ENCODE results near the gene TBC1D9. TPM values are rescaled to one million over a fixed set of nuclear protein-coding genes. Genes with fewer than 3 reads are reported as not detected.
A peak's percentile ranks its signal among the peaks of the same experiment; 100 is the strongest.
"Not testable (repeated sequence)": the region's sequence is repeated elsewhere in the genome, so short reads cannot be mapped to it uniquely, and the experiment has no call there.

TBC1D9 gene
- total RNA-seq, 1 experiment from 2014 or later, result 29.0 TPM

DNA sequence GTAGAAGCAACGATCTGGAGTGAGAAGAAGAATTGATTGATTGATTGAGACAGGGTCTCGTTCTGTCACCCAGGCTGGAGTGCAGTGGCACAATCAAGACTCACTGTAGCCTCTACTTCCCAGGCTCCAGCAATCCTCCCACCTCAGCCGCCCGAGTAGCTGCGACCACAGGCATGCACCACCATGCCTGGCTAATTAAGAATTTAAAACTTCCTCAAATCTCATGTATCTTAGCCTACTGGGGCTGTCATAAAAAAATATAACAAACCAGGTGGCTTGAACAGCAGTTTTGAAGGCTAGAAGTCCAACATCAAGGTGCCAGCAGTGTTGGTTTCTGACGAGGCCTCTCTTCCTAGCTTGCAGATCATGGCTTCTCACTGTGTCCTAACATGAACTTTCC, 18.3 kb upstream of the TBC1D9 start:
- no peaks in the 10 kb centered on the region for H3K9me3 ChIP-seq (replicated peaks)
- peak overlapping the region; percentile 19; the same call in 1 of the 2 replicates for H3K27ac ChIP-seq
- DNase-seq, result peak; percentile 22 to 38
- peaks cover 8% of the 10 kb centered on the region for H3K4me1 ChIP-seq
- no peaks in the 10 kb centered on the region for H3K27me3 ChIP-seq
- H3K4me3 ChIP-seq, result no peak overlapping the region
- no peaks in the 10 kb centered on the region for H3K36me3 ChIP-seq

DNA sequence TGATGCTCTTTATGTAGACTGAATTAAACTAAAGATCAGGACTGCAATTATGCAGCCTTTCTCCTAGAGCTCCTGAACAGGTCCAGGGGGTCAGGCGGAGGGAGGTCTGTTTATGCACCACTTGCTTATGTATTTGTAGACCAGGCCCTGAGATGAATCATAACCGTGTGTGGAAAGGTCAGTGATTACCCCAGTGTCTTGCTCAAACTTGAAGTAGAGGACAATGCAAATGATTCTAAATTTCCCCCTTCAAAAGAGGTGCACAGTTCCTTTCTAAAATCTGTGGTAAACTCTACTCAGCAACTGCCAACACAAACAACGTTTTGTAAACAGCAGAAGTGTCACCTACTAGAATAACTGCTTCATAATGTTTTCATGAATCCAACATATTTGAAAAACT, 13.0 kb upstream of the TBC1D9 start:
- Histone ChIP-seq H3K36me3 (no peaks in the 10 kb centered on the region), H3K9me3 (replicated peaks) (no peaks in the 10 kb centered on the region), H3K27ac (no peak overlapping the region), H3K27me3 (no peaks in the 10 kb centered on the region), H3K4me3 (no peak overlapping the region), H3K4me1 (peaks cover 1% of the 10 kb centered on the region)
- DNase-seq, result no peak

DNA sequence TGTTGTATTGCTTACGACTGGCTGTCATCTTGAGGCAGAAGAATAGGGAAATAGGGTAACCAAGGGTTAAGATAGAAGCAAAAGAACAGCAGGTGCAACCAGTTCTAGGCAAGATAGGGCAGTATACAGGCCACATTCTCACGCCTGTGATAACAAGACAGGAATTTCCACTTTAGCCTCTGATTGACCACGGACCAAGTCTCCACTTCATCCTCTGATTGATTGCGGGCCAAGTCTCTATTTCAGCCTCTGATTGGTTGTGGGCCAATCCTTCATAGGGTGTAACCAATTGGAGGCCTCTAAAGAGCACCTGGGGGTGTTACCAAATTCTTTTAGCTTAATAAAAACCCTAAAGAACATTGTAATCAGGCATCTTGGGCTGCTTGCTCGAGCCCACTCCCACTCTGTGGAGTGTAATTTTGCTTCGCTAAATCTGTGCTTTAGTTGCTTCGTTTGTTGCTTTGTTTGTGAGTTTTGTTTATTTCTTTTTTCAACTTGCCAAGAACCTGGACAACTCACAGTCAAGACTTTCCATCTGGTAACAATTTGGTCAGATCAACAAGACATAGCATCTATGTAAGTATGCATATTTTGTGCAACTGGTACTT, 8.7 kb upstream of the TBC1D9 start:
- Histone ChIP-seq H3K36me3 (no peaks in the 10 kb centered on the region), H3K27me3 (no peaks in the 10 kb centered on the region), H3K27ac (no peak overlapping the region), H3K4me3 (no peak overlapping the region), H3K9me3 (replicated peaks) (no peaks in the 10 kb centered on the region), H3K4me1 (no peaks in the 10 kb centered on the region)
- peak; percentile 19 to 45 for DNase-seq

DNA sequence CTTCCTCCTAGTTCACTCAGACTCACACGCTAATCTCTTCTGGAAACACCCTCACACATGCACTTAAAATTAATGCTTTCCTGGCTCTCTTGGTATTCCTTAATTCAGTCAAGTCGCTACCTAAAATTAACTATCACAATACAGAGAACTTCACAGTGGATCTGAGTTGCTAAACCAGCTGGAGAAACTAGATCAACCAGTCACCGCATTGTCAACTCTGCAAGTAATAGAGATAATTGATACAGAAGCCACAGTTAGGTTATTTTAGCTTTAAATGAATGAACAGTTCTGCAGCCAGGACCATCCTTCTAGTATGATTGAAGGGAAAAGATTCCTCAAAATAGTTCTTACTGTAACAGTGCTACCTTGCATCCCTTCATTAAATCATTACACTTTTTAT, 6.0 kb upstream of the TBC1D9 start:
- H3K27me3 ChIP-seq, result no peaks in the 10 kb centered on the region
- no peak for DNase-seq
- no peak overlapping the region for H3K4me3 ChIP-seq
- H3K36me3 ChIP-seq, result no peaks in the 10 kb centered on the region
- no peak overlapping the region for H3K27ac ChIP-seq
- no peaks in the 10 kb centered on the region for H3K9me3 ChIP-seq (replicated peaks)
- H3K4me1 ChIP-seq, result peaks cover 8% of the 10 kb centered on the region

DNA sequence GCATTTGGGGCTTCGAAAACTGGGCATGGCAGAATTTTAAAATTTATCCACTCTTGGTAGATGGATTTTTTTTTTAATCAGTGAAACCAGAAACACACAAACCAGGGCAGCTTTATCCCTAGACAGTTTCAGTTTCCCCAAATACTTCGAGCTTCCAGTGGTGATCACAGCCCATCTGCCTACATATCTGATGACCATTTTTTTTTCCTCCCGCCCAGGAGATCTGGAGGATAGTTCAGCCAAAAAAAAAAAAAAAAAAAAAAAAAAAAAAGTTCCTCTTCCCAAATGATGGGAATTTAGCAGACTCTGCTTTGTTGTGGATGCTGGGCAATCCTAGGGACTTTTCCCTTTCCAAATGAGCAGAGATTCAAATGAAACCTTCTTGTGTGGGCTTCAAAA, 1.0 kb upstream of the TBC1D9 start:
- DNase-seq, result no peak
- Histone ChIP-seq H3K27me3 (no peaks in the 10 kb centered on the region), H3K27ac (peak overlapping the region; percentile 98), H3K4me3 (peak overlapping the region; percentile 79), H3K4me1 (peaks cover 8% of the 10 kb centered on the region), H3K36me3 (no peaks in the 10 kb centered on the region), H3K9me3 (replicated peaks) (no peaks in the 10 kb centered on the region)

DNA sequence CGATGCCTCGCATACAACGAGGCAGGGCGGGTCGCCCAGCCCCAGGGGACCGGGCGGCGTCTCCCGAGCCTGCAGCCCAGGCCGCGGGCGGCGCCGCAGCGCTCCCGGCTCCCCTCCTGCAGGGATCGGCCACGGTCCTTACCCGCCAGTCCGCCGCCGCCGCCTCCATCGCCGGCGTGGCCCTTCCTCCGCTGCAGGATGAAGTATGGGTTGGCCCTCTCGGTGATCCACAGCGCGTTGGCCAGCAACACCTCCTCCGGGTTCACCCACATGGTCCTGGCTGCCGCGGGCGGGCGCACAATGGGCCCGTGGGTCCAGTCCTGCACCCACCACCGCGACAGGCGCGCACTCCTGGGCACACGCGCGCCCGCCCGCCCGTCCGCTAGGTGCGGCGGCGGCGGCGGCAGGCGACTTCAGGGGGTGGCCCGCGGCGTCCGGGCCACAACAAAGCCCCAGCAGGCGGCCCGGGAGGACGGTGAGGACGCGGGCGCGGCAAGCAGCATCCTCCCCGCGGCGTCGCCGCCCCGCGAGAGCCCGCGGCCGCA, 339 bp downstream of the TBC1D9 start:
- Histone ChIP-seq H3K27me3 (no peaks in the 10 kb centered on the region), H3K27ac (peak overlapping the region; percentile 98), H3K4me1 (peaks cover 8% of the 10 kb centered on the region), H3K4me3 (peak overlapping the region; percentile 79), H3K36me3 (peaks cover 5% of the 10 kb centered on the region), H3K9me3 (replicated peaks) (peaks cover 2% of the 10 kb centered on the region; the same call in 1 of the 2 replicates)
- peak; percentile 54 to 61 for DNase-seq

DNA sequence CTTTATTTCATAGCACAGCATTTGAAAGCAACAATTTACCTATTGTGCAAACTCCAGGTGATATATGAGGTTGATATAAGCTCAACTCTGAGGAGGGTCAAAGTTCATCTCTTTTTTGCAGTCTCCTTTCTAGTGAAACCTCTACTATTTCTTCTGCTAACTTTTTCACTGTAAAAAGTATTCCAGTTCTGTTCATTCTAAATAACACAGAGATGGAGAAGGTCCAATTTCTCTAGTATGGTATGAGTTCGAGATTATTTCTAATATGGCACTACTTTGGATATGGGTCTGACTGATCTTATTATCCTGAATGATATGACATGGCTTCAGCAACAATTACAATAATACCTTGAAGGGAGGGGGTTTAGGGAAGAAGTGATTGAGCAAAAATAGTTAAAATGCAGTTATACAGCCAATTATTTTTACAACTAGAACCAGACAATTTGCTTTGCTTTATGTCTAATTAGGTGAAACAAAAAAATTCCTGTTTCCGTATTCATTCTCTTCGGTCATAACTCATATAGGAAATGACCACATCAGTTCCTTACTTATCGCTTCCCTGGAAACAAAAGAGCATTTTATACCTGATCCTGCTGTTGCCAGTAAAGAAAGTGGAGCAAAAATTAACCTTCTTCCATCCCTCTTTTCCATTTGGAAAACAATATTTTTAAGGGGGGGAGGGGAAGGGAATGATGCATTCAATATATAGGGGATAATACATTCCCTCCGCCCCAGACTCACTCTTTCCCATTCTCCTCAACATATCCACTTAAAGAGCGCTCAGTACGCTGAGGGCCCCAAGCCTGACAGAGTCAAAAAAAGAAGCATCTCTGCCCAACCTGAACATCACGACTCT, 1.0 kb downstream of the TBC1D9 start:
- DNase-seq, result no peak

DNA sequence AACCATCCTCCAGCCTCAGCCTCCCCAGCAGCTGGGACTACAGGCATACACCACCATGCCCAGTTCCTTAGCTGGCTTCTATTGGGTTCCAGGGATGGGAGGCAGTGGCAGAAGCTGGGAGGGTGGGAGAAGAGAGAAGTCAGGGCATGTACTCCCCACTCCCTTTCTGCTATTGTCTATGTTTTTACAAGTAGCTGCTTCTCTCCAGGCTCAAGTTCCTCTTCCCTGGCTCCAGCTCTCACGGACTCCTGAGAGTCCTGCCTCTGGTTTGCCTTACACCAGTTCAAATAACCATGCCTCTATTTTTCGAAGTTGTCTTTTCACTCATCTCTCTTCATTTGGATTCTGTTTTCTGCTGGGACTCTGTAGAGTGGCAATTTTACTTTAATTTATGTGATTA, 2.9 kb downstream of the TBC1D9 start:
- Histone ChIP-seq H3K9me3 (replicated peaks) (peaks cover 11% of the 10 kb centered on the region; the same call in 1 of the 2 replicates), H3K4me1 (peaks cover 7% of the 10 kb centered on the region), H3K36me3 (peaks cover 21% of the 10 kb centered on the region), H3K4me3 (no peak overlapping the region), H3K27ac (no peak overlapping the region), H3K27me3 (no peaks in the 10 kb centered on the region)
- no peak for DNase-seq

More for the DNA sequence above, 1.0 kb downstream of the TBC1D9 start:
- H3K4me3 ChIP-seq, result peak overlapping the region; percentile 79
- H3K27ac ChIP-seq, result peak overlapping the region; percentile 98
- peaks cover 8% of the 10 kb centered on the region for H3K4me1 ChIP-seq
- H3K9me3 ChIP-seq (replicated peaks), result peaks cover 6% of the 10 kb centered on the region; the same call in 1 of the 2 replicates
- H3K27me3 ChIP-seq, result no peaks in the 10 kb centered on the region
- peaks cover 12% of the 10 kb centered on the region for H3K36me3 ChIP-seq

DNA sequence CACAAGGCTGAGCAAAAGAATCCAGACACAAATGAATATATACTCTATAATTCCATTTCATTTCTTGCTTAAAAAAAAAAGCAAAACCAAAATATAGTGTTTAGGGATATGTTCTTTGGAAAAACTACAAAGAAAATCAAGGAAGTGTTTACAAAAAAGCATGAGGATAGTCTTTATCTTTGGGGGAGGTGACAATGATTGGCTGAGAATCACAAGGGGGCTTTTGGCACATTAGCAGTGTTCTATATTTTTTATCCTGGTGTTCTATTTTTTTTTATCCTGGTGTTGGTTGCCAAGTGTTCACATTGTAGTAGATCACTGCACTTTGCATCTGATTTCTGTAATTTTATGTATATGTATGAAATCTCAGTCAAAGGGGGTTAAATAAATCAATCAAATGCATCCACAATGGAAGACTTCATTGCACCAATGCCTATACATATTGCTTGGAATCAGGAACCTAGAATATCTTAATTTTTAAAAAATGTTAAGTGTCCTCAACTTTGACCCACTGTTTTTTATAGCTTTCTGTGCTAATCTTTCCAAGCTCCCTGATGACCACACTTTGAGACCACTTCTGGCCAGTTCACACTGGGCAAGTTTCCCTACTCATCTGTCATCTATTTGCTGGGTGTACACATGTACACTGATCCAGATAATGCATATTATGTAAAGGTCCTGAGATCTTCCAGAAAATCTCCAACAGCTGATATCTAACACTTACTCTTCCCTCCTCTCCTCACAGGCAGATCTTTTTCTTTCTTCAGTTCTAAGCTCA, 3.7 kb downstream of the TBC1D9 start:
- no peak for DNase-seq
- Histone ChIP-seq H3K36me3 (peaks cover 21% of the 10 kb centered on the region), H3K27ac (no peak overlapping the region), H3K27me3 (no peaks in the 10 kb centered on the region), H3K4me3 (no peak overlapping the region), H3K4me1 (no peaks in the 10 kb centered on the region), H3K9me3 (replicated peaks) (peaks cover 16% of the 10 kb centered on the region; the same call in 1 of the 2 replicates)

DNA sequence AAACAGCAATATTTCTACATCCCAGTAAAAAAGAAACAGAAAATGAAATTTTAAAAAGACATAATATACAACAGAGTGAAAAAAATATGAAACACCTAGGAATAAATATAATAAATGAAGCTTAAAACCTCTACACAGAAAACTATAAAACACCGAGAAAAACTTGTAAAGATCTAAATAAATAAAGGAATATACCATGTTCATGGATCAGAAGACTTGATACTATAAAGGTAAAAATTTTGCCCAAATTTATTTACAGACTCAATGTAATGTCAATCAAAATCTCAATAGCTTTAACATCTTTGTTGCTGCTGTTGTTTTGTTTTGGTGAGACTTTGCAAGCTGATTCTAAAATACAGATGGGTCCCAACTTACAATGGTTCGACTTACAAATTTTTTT, 5.7 kb downstream of the TBC1D9 start:
- H3K27me3 ChIP-seq, result no peaks in the 10 kb centered on the region
- H3K4me3 ChIP-seq, result no peak overlapping the region
- H3K27ac ChIP-seq, result no peak overlapping the region
- no peaks in the 10 kb centered on the region for H3K4me1 ChIP-seq
- no peak for DNase-seq
- H3K9me3 ChIP-seq (replicated peaks), result peaks cover 16% of the 10 kb centered on the region; the same call in 1 of the 2 replicates
- H3K36me3 ChIP-seq, result peaks cover 21% of the 10 kb centered on the region

DNA sequence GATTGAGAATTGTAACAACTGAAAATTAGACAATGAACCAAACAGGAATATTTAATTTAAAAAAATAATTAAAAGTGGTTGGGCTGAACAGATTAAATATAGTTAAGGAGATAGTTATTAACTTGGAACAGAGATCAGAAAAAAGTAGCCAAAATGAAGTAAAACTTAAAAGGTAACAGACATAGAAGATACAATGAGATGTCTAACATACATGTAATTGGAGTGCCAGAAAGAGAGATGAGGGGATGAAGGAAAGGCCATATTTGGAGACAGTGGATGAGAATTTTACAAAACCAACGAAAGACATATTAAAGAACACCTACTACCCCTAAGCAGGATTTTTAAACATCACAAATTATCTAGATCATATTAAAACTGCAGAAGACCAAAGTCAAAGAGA, 8.0 kb downstream of the TBC1D9 start:
- peaks cover 16% of the 10 kb centered on the region; the same call in 1 of the 2 replicates for H3K9me3 ChIP-seq (replicated peaks)
- H3K36me3 ChIP-seq, result peaks cover 21% of the 10 kb centered on the region
- no peaks in the 10 kb centered on the region for H3K27me3 ChIP-seq
- H3K4me1 ChIP-seq, result peaks cover 9% of the 10 kb centered on the region
- DNase-seq, result no peak
- no peak overlapping the region for H3K27ac ChIP-seq
- no peak overlapping the region for H3K4me3 ChIP-seq

DNA sequence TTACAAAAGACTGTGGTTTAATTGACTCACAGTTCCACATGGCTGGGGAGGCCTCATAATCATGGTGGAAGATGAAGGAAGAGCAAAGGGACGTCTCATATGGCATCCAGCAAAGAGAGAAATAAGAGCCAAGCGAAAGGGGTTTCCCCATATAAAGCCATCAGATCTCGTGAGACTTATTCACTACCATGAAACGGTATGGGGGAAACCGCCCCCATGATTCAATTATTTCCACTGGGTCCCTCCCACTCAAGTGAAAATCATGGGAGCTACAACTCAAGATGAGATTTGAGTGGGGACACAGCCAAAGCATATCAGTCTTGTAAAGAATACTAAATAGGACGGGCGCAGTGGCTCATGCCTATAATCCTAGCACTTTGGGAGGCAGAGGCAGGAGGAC, 9.6 kb downstream of the TBC1D9 start:
- peaks cover 16% of the 10 kb centered on the region; the same call in 1 of the 2 replicates for H3K9me3 ChIP-seq (replicated peaks)
- peaks cover 23% of the 10 kb centered on the region for H3K4me1 ChIP-seq
- peaks cover 21% of the 10 kb centered on the region for H3K36me3 ChIP-seq
- H3K27ac ChIP-seq, DNase-seq, H3K27me3 ChIP-seq, H3K4me3 ChIP-seq: not testable (repeated sequence)

DNA sequence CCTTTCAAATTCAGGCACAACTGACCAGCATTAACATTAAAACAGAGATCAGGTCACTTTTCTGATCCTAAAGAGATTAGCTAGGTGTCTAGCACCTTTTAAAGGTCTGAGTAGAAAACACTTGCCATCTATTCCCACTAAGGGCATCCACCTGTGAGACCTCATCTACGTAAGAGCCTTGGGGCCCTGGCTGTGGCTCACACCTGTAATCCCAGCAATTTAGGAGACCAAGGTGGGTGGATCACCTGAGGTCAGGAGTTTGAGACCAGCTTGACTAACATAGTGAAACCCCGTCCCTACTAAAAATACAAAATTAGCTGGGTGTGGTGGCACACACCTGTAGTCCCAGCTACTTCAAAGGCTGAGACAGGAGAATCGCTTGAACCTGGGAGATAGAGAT, 11.8 kb downstream of the TBC1D9 start:
- Histone ChIP-seq H3K36me3 (peaks cover 5% of the 10 kb centered on the region; the same call in 1 of the 2 replicates), H3K27ac (peak overlapping the region; percentile 96)

DNA sequence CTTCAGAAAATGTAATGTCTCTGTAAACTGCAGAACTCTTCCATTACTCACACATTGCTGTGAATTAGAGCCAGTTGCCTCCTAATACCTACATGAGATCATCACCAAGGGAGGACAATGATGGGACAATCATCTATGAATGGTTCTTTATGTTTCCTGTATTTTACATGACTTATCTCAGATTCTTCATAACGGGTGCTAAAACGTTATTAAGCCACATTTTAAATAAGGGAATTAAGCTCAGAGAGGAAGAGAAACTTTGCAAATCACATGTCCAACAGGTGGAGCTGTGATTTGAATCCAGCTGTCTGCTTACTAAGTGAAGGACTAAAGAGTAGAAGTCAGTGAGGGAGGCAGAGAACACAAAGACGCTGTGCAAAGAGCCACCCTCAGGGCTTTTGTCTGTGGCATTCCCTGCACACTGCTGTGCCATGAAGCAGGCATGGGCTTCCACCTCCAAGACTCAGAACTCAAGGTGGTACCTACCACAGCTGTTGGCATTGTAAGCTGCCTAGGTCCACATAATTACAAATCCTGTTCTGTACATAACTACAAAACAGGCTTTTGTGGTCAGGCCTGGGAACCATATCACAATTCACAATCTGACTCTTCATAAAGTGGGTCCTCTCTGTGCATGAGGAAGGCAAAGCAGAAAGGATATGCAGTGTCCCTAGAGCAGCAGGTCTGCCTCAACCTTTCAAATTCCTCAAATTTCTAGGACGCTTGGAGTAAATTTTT, 12.8 kb downstream of the TBC1D9 start:
- peak; percentile 85 to 93 for DNase-seq
- Histone ChIP-seq H3K27me3 (no peaks in the 10 kb centered on the region), H3K27ac (peak overlapping the region; percentile 96)

More for the DNA sequence above, 11.8 kb downstream of the TBC1D9 start:
- no peaks in the 10 kb centered on the region for H3K27me3 ChIP-seq
- peaks cover 41% of the 10 kb centered on the region for H3K4me1 ChIP-seq
- no peak overlapping the region for H3K4me3 ChIP-seq
- H3K9me3 ChIP-seq (replicated peaks), result peaks cover 10% of the 10 kb centered on the region; the same call in 1 of the 2 replicates
- DNase-seq, result no peak

More for the DNA sequence above, 12.8 kb downstream of the TBC1D9 start:
- Histone ChIP-seq H3K36me3 (no peaks in the 10 kb centered on the region), H3K4me1 (peaks cover 41% of the 10 kb centered on the region), H3K4me3 (no peak overlapping the region), H3K9me3 (replicated peaks) (0 out of 2 replicates have a peak, but pooled peaks cover 5% of the 10 kb centered on the region)
